H1 (cell line): ENCODE data around the gene CCR9. TPM values are rescaled to one million over a fixed set of nuclear protein-coding genes. Genes with fewer than 3 reads are reported as not detected.

ENCODE experiments used
- CTCF ChIA-PET: fragments of 300-600 bp; sonication (Branson Sonifier 250); formaldehyde crosslinking; loops from one replicate; lab custom pipeline; 2021; ENCODE audit not compliant: partially characterized antibody; lab: Charles Lee
- POLR2A ChIA-PET: fragments of 300-600 bp; sonication (Branson Sonifier 250); formaldehyde crosslinking; loops from one replicate; lab custom pipeline; 2021; ENCODE audit warnings: inconsistent platforms; ENCODE audit not compliant: partially characterized antibody; lab: Charles Lee
- DNase-seq, 2 experiments: peaks; one replicate each; pipeline versions ENCODE4 v3.0.0 to v3.0.0-alpha.2; 2010 to 2022; ENCODE audit warnings: low spot score in 2 of 2, low read depth in 1 of 2, mixed read lengths in 1 of 2
- FAIRE-seq: peaks from 2 replicates; lab custom pipeline; 2011; peaks lifted over from hg19 to GRCh38; lab: Jason Lieb, UNC
- H2AFZ ChIP-seq: 2 replicates; pipeline ENCODE4 v1.8.1; 2012; ENCODE audit warnings: low read length, inconsistent platforms
- H2AK5ac ChIP-seq: 2 replicates; pipeline ENCODE4 v1.6.1; 2013; ENCODE audit warnings: low read depth, low read length
- H2BK120ac ChIP-seq: replicated peaks from 2 replicates; pipeline ENCODE3; 2013; ENCODE audit warnings: low read depth, low read length, inconsistent platforms
- H2BK12ac ChIP-seq: 2 replicates; pipeline ENCODE4 v1.6.1; 2013; ENCODE audit warnings: low read depth, low read length
- H2BK15ac ChIP-seq: 2 replicates; pipeline ENCODE4 v1.6.1; 2013; ENCODE audit warnings: low read length
- H2BK20ac ChIP-seq: 2 replicates; pipeline ENCODE4 v1.6.1; 2013; ENCODE audit warnings: low read length
- H2BK5ac ChIP-seq: 2 replicates; pipeline ENCODE4 v1.6.1; 2013; ENCODE audit warnings: low read depth, low read length
- H3K14ac ChIP-seq: 2 replicates; pipeline ENCODE4 v1.6.1; 2013; ENCODE audit warnings: inconsistent platforms; ENCODE audit not compliant: insufficient read length
- H3K18ac ChIP-seq: 2 replicates; pipeline ENCODE4 v1.6.1; 2013; ENCODE audit warnings: low read length; ENCODE audit errors: extremely low read depth
- H3K23ac ChIP-seq: 2 replicates; pipeline ENCODE4 v1.6.1; 2013; ENCODE audit warnings: inconsistent platforms; ENCODE audit not compliant: insufficient read length
- H3K23me2 ChIP-seq: 2 replicates; pipeline ENCODE4 v1.6.1; 2013; ENCODE audit warnings: low read depth, low read length
- H3K27ac ChIP-seq: 2 replicates; pipeline ENCODE4 v1.6.1; 2011; ENCODE audit warnings: low read depth, low read length, inconsistent platforms
- H3K27me3 ChIP-seq, 4 experiments: replicated peaks in 1 of 4; 1 replicate in 1 of 4; 2 replicates in 3 of 4; pipeline versions ENCODE4 v1.6.1 to v1.8.1; 2011 to 2013; ENCODE audit warnings: low read length in 3 of 4, mild to moderate bottlenecking in 3 of 4, inconsistent platforms in 2 of 4, mixed read lengths in 2 of 4, moderate library complexity in 1 of 4; ENCODE audit not compliant: control insufficient read depth in 3 of 4, insufficient read depth in 3 of 4; ENCODE audit errors: extremely low read depth in 1 of 4
- H3K36me3 ChIP-seq, 4 experiments: 2 replicates each; pipeline versions ENCODE4 v1.6.1 to v1.8.1; 2011 to 2013; ENCODE audit warnings: mild to moderate bottlenecking in 4 of 4, low read length in 3 of 4, moderate library complexity in 2 of 4, control low read depth in 1 of 4, inconsistent platforms in 1 of 4; ENCODE audit not compliant: insufficient read depth in 4 of 4, control insufficient read depth in 2 of 4
- H3K4ac ChIP-seq: replicated peaks from 2 replicates; pipeline ENCODE3; 2013; ENCODE audit warnings: low read length, low read depth, mixed read lengths, inconsistent platforms; ENCODE audit not compliant: insufficient read length
- H3K4me1 ChIP-seq, 4 experiments: replicated peaks in 1 of 4; 1 replicate in 1 of 4; 2 replicates in 3 of 4; pipeline versions ENCODE4 v1.6.1 to v1.8.1; 2011 to 2013; ENCODE audit warnings: low read length in 3 of 4, inconsistent platforms in 2 of 4, mixed read lengths in 1 of 4; ENCODE audit not compliant: insufficient read depth in 4 of 4, control insufficient read depth in 3 of 4
- H3K4me2 ChIP-seq, 2 experiments: 2 replicates each; pipeline versions ENCODE4 v1.6.1 to v1.8.1; 2011 to 2013; ENCODE audit warnings: low read depth in 2 of 2, low read length in 2 of 2, control low read depth in 1 of 2, inconsistent platforms in 1 of 2, mild to moderate bottlenecking in 1 of 2; ENCODE audit not compliant: insufficient read depth in 1 of 2
- H3K4me3 ChIP-seq, 4 experiments: fragments of 200-600, 300-600 bp in 1 of 4; sonication (generic), shearing (Covaris generic), sonication (Bioruptor Twin) in 1 of 4; 2 replicates each; pipeline versions ENCODE4 v1.5.1 to v1.8.1; 2011 to 2016; ENCODE audit warnings: low read length in 4 of 4, low read depth in 3 of 4, control low read depth in 2 of 4, inconsistent platforms in 2 of 4, mild to moderate bottlenecking in 2 of 4, mixed read lengths in 1 of 4, moderate library complexity in 1 of 4; ENCODE audit not compliant: insufficient read depth in 2 of 4; ENCODE audit errors: extremely low read depth in 1 of 4
- H3K56ac ChIP-seq: replicated peaks from 2 replicates; pipeline ENCODE3; 2013; ENCODE audit warnings: low read depth, mild to moderate bottlenecking, mixed read lengths, low read length, inconsistent platforms; ENCODE audit not compliant: insufficient read length
- H3K79me1 ChIP-seq: 2 replicates; pipeline ENCODE4 v1.6.1; 2013; ENCODE audit warnings: low read depth, low read length, control low read depth
- H3K79me2 ChIP-seq, 2 experiments: 2 replicates each; pipeline versions ENCODE4 v1.6.1 to v1.8.1; 2012 to 2013; ENCODE audit warnings: low read length in 2 of 2, mild to moderate bottlenecking in 2 of 2, inconsistent platforms in 1 of 2; ENCODE audit not compliant: insufficient read depth in 2 of 2, control insufficient read depth in 1 of 2
- H3K9ac ChIP-seq, 4 experiments: replicated peaks in 1 of 4; 1 replicate in 1 of 4; 2 replicates in 3 of 4; pipeline versions ENCODE4 v1.6.1 to v1.8.1; 2011 to 2013; ENCODE audit warnings: low read depth in 3 of 4, low read length in 3 of 4, control low read depth in 2 of 4, mild to moderate bottlenecking in 2 of 4, moderate library complexity in 2 of 4, inconsistent platforms in 1 of 4; ENCODE audit errors: extremely low read depth in 1 of 4
- H3K9me3 ChIP-seq, 2 experiments: 2 replicates each; pipeline versions ENCODE4 v1.6.1 to v1.8.1; 2012 to 2013; ENCODE audit warnings: mild to moderate bottlenecking in 2 of 2, moderate library complexity in 2 of 2, control low read depth in 1 of 2, inconsistent platforms in 1 of 2, low read depth in 1 of 2, low read length in 1 of 2, mixed read lengths in 1 of 2; ENCODE audit not compliant: insufficient read depth in 2 of 2
- H4K20me1 ChIP-seq, 2 experiments: replicated peaks in 1 of 2; 2 replicates each; pipeline versions ENCODE3 to v1.8.1; 2011 to 2013; ENCODE audit warnings: inconsistent platforms in 2 of 2, low read length in 2 of 2, mild to moderate bottlenecking in 1 of 2; ENCODE audit not compliant: insufficient read depth in 2 of 2, control insufficient read depth in 1 of 2
- H4K5ac ChIP-seq: 2 replicates; pipeline ENCODE4 v1.6.1; 2013; ENCODE audit warnings: low read length, low read depth, mixed read lengths, inconsistent platforms; ENCODE audit not compliant: insufficient read length
- H4K8ac ChIP-seq: 2 replicates; pipeline ENCODE4 v1.8.0; 2013; ENCODE audit warnings: mild to moderate bottlenecking, moderate library complexity, low read length, inconsistent platforms; ENCODE audit not compliant: insufficient read depth; ENCODE audit errors: extremely low read depth
- H4K91ac ChIP-seq: replicated peaks from 2 replicates; pipeline ENCODE3; 2013; ENCODE audit warnings: low read length, mixed read lengths, inconsistent platforms; ENCODE audit not compliant: insufficient read length
- ATF2 ChIP-seq: IDR thresholded peaks from 2 replicates; pipeline ENCODE4 v1.6.1; 2012; ENCODE audit warnings: low read length, inconsistent platforms
- BCL11A ChIP-seq, 2 experiments: IDR thresholded peaks; one replicate each; pipeline ENCODE4 v1.6.1; 2011; ENCODE audit warnings: low read depth in 2 of 2, low read length in 2 of 2, mild to moderate bottlenecking in 2 of 2
- CBX8 ChIP-seq: fragments of 300-800, 300-1000 bp; sonication (generic); IDR thresholded peaks from 2 replicates; pipeline ENCODE4 v1.7.1; 2016; ENCODE audit warnings: low read depth, low read length, borderline replicate concordance
- EGR1 ChIP-seq: IDR thresholded peaks from 2 replicates; pipeline ENCODE4 v1.6.1; 2011; ENCODE audit warnings: low read depth, low read length, borderline replicate concordance
- KDM5A ChIP-seq: fragments of 200-600 bp; IDR thresholded peaks from 2 replicates; pipeline ENCODE4 v1.7.1; 2012; ENCODE audit warnings: mild to moderate bottlenecking, low read length, inconsistent platforms, mixed read lengths
- TAF1 ChIP-seq: IDR thresholded peaks from 2 replicates; pipeline ENCODE4 v1.6.1; 2011; ENCODE audit warnings: mild to moderate bottlenecking, low read depth, low read length
- WGBS, 2 experiments: shearing (Covaris generic) in 1 of 2; methylation state at CpG; one replicate each; pipeline versions ENCODE4 v1.1.6 to v1.1.7; 2013 to 2015; ENCODE audit warnings: low lambda C conversion rate in 2 of 2, mixed read lengths in 2 of 2, inconsistent platforms in 1 of 2, low coverage in 1 of 2, missing lambda C conversion rate in 1 of 2; ENCODE audit not compliant: insufficient replicate concordance in 2 of 2, insufficient coverage in 1 of 2, insufficient read length in 1 of 2; ENCODE audit errors: extremely low coverage in 1 of 2, missing lambda C conversion rate in 1 of 2; 5-methylcytosine and 5-hydroxymethylcytosine counted together
- polyA plus RNA-seq, 7 experiments: library from polyadenylated mRNA; depleted of rRNA in 3 of 7; stranded (reverse) in 5 of 7; unstranded in 2 of 7; fragments of >200 nt in 5 of 7; fragments of 200-250 nt in 2 of 7; gene quantifications; 1 replicate in 5 of 7; 2 replicates in 1 of 7; 4 replicates in 1 of 7; pipeline versions ENCODE4 v1.2.1 to v1.2.3, GENCODE V29; 2011 to 2013; ENCODE audit warnings: missing spikeins in 2 of 7, mixed read lengths in 2 of 7
- total RNA-seq: library from RNA; stranded (reverse); fragmentation: NEBNext Ultra II Directional; extraction: Animal tissue kit (Norgen Biotek cat#: 25700); gene quantifications from 2 replicates; pipeline ENCODE4 v1.2.1, GENCODE V29; 2021
- TF ChIP-seq, protein P1 (sequence below): IDR thresholded peaks from 2 replicates; pipeline ENCODE4 v1.6.1; 2012; ENCODE audit warnings: inconsistent platforms

The CCR9 gene
- total and polyA plus RNA-seq, 2 of the 8 experiments (the other 6 are each of a cell fraction or from before 2014, with no cell fraction given) = not detected

DNA sequence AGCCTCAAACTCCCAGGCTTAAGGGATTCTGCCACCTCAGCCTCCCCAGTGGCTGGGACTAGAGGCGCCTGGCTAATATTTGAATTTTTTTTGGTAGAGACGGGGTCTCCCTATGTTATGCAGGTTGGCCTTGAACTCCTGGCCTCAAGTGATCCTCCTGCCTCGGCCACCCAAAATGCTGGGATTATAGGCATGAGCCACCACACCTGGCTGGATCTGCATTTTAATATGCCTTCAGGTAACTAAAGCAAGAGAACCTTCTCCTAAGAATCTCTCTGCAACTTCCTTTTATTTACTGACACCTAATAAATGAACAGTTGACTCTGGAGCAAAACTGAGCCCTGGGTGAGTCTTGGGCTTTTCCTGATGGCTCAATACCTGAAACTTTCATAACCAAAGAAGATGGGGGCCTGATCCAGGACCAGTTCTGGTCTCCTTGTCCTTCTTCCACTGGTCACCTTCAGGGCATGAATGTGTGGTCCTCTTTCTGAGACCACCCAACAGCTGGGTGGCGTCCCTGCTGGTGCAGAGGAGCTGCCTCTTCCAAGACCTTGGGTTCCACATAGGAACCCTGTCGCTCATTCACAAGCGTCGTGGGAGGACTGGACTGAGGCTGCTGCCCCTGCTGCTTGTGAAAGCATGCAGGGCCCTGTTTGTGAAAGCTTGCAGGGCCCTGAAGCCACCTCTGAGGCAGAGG, 28.2 kb downstream of the CCR9 start:
- CTCF ChIA-PET = interaction anchor here (1.2 kb wide), 1 partner anchor 7 kb away, joined by 3 read pairs; no protein-coding TSS in a partner anchor
- no peak for FAIRE-seq

More for the DNA sequence above, 28.2 kb downstream of the CCR9 start:
- Histone ChIP-seq H3K23me2 (no peaks in the 10 kb centered on the region), H3K14ac (no peak overlapping the region), H4K5ac (no peak overlapping the region), H2BK20ac (no peak overlapping the region), H3K4ac (no peak overlapping the region), H2BK12ac (no peak overlapping the region), H3K36me3 (no peaks in the 10 kb centered on the region), H4K20me1 (peaks cover 2 to 3% of the 10 kb centered on the region in 2 experiments), H4K8ac (no peak overlapping the region; the same call in 1 of the 2 replicates), H2BK15ac (no peak overlapping the region), H3K23ac (no peak overlapping the region), H3K79me2 (no peaks in the 10 kb centered on the region), H3K9me3 (no peaks in the 10 kb centered on the region), H3K56ac (no peak overlapping the region), H3K79me1 (no peaks in the 10 kb centered on the region), H2BK120ac (no peak overlapping the region), H3K4me3 (no peak overlapping the region), H2AFZ (no peak overlapping the region), H2BK5ac (no peak overlapping the region), H3K27me3 (peaks cover 0 to 5% (median 0%) of the 10 kb centered on the region in 4 experiments; a peak in 3 of 7 replicates), H2AK5ac (no peak overlapping the region), H3K18ac (no peak overlapping the region), H3K4me1 (no peaks in the 10 kb centered on the region; a peak in 1 of 7 replicates), H4K91ac (no peak overlapping the region), H3K9ac (no peak overlapping the region), H3K4me2 (no peak overlapping the region), H3K27ac (no peak overlapping the region)
- WGBS, 2 experiments = 87% methylated on average over 7 of the region's 7 CpGs; no CpG with 5 or more reads in 1 of the 2 experiments
- POLR2A ChIA-PET = interaction anchor here (1.3 kb wide), 1 partner anchor 16 kb away, joined by 4 read pairs; no protein-coding TSS in a partner anchor
- no peak for DNase-seq
- TF ChIP-seq EGR1 = no peak
- TF ChIP-seq TAF1 = no peak
- TF ChIP-seq, protein P1, sequence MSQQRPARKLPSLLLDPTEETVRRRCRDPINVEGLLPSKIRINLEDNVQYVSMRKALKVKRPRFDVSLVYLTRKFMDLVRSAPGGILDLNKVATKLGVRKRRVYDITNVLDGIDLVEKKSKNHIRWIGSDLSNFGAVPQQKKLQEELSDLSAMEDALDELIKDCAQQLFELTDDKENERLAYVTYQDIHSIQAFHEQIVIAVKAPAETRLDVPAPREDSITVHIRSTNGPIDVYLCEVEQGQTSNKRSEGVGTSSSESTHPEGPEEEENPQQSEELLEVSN = no peak
- TF ChIP-seq KDM5A = no peak
- no peak for TF ChIP-seq ATF2
- TF ChIP-seq CBX8 = no peak
- TF ChIP-seq BCL11A (IDR thresholded peaks at IDR 0.05; ENCODE audit: low read depth in 2 of 2, low read length in 2 of 2) = no peak
